Liver (tissue), 3 donors: Measurements from ENCODE around the gene DTWD2.

Experiments
- EGR1 ChIP-seq, 2 donors: IDR thresholded peaks; 2 replicates each; pipeline ENCODE4 v1.6.1; 2016 to 2018; ENCODE audit warnings: antibody characterized with exemption in 2 of 2, low read depth in 2 of 2
- SP1 ChIP-seq: IDR thresholded peaks from 2 replicates; pipeline ENCODE4 v1.6.1; 2018; ENCODE audit warnings: antibody characterized with exemption, mild to moderate bottlenecking
- TF ChIP-seq, protein P1 (sequence below): fragments of 150-350 bp; IDR thresholded peaks from 2 replicates; pipeline ENCODE4 v1.5.1; 2017; ENCODE audit warnings: improper control_type of control experiment, low read depth, low read length; ENCODE audit not compliant: missing input control
- donor health status: healthy.
- donor health status: healthy.

GRCh38 chr5:118984602-118985001 is 3.7 kb downstream of the DTWD2 start:
- TF ChIP-seq SP1 (no peak), EGR1 (IDR thresholded peaks at IDR 0.05; ENCODE audit: low read depth in 2 of 2) (no peak)
- TF ChIP-seq, protein P1, sequence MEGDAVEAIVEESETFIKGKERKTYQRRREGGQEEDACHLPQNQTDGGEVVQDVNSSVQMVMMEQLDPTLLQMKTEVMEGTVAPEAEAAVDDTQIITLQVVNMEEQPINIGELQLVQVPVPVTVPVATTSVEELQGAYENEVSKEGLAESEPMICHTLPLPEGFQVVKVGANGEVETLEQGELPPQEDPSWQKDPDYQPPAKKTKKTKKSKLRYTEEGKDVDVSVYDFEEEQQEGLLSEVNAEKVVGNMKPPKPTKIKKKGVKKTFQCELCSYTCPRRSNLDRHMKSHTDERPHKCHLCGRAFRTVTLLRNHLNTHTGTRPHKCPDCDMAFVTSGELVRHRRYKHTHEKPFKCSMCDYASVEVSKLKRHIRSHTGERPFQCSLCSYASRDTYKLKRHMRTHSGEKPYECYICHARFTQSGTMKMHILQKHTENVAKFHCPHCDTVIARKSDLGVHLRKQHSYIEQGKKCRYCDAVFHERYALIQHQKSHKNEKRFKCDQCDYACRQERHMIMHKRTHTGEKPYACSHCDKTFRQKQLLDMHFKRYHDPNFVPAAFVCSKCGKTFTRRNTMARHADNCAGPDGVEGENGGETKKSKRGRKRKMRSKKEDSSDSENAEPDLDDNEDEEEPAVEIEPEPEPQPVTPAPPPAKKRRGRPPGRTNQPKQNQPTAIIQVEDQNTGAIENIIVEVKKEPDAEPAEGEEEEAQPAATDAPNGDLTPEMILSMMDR: no peak
